WTC11 (cell line): ENCODE results near the gene MBLAC2. TPM values are rescaled to one million over a fixed set of nuclear protein-coding genes. Genes with fewer than 3 reads are reported as not detected.

Source experiments
- AR ChIP-seq: fragments of 250-450 bp; sonication (Bioruptor Pico); IDR thresholded peaks from 2 replicates; pipeline ENCODE4 v1.9.0; 2021; ENCODE audit warnings: mild to moderate bottlenecking
- ATF2 ChIP-seq: sonication (generic); formaldehyde crosslinking; IDR thresholded peaks from 2 replicates; pipeline ENCODE4 v1.8.1; 2022; ENCODE audit warnings: low read depth, missing genetic modification reagents, borderline replicate concordance
- CBFB ChIP-seq: sonication (generic); formaldehyde crosslinking; IDR thresholded peaks from 2 replicates; pipeline ENCODE4 v1.8.1; 2022; ENCODE audit warnings: mild to moderate bottlenecking, low read depth, missing genetic modification reagents
- CREB1 ChIP-seq: sonication (generic); formaldehyde crosslinking; IDR thresholded peaks from 2 replicates; pipeline ENCODE4 v1.8.0; 2023; ENCODE audit warnings: mild to moderate bottlenecking, missing genetic modification reagents
- ELF4 ChIP-seq: sonication (generic); formaldehyde crosslinking; IDR thresholded peaks from 2 replicates; pipeline ENCODE4 v1.8.1; 2022; ENCODE audit warnings: low read depth, mild to moderate bottlenecking, moderate library complexity, missing genetic modification reagents
- ESRRA ChIP-seq: sonication (generic); formaldehyde crosslinking; IDR thresholded peaks from 2 replicates; pipeline ENCODE4 v1.8.1; 2022; ENCODE audit warnings: mild to moderate bottlenecking, missing genetic modification reagents, borderline replicate concordance
- FOXP4 ChIP-seq: sonication (generic); formaldehyde crosslinking; IDR thresholded peaks from 2 replicates; pipeline ENCODE4 v1.8.0; 2022; ENCODE audit warnings: mild to moderate bottlenecking, missing genetic modification reagents
- HMGA2 ChIP-seq: fragments of 250-450 bp; sonication (Bioruptor Pico); IDR thresholded peaks from 2 replicates; pipeline ENCODE4 v1.4.0; 2021; ENCODE audit warnings: mild to moderate bottlenecking, moderate library complexity
- JUN ChIP-seq: sonication (generic); formaldehyde crosslinking; IDR thresholded peaks from 2 replicates; pipeline ENCODE4 v1.8.0; 2023; ENCODE audit warnings: mild to moderate bottlenecking, missing genetic modification reagents
- NR1H2 ChIP-seq: sonication (generic); formaldehyde crosslinking; IDR thresholded peaks from 2 replicates; pipeline ENCODE4 v1.9.0; 2021; ENCODE audit warnings: mild to moderate bottlenecking, moderate library complexity, missing genetic modification reagents
- NR2C2 ChIP-seq: sonication (generic); formaldehyde crosslinking; IDR thresholded peaks from 2 replicates; pipeline ENCODE4 v1.8.0; 2022; ENCODE audit warnings: mild to moderate bottlenecking, missing genetic modification reagents
- RELA ChIP-seq: sonication (generic); formaldehyde crosslinking; IDR thresholded peaks from 2 replicates; pipeline ENCODE4 v1.8.1; 2022; ENCODE audit warnings: missing genetic modification reagents, mild to moderate bottlenecking, borderline replicate concordance
- SMAD4 ChIP-seq: sonication (generic); formaldehyde crosslinking; IDR thresholded peaks from 2 replicates; pipeline ENCODE4 v1.8.0; 2022; ENCODE audit warnings: mild to moderate bottlenecking, missing genetic modification reagents
- USF2 ChIP-seq: sonication (generic); formaldehyde crosslinking; IDR thresholded peaks from 2 replicates; pipeline ENCODE4 v1.8.1; 2023; ENCODE audit warnings: mild to moderate bottlenecking, missing genetic modification reagents, moderate library complexity
- ZMAT4 ChIP-seq: fragments of 250-450 bp; sonication (Bioruptor Pico); IDR thresholded peaks from 2 replicates; pipeline ENCODE4 v1.9.0; 2021; ENCODE audit warnings: mild to moderate bottlenecking
- ZNF232 ChIP-seq: sonication (generic); formaldehyde crosslinking; IDR thresholded peaks from 2 replicates; pipeline ENCODE4 v1.8.0; 2022; ENCODE audit warnings: mild to moderate bottlenecking, missing genetic modification reagents
- ZNF512 ChIP-seq: sonication (generic); formaldehyde crosslinking; IDR thresholded peaks from 2 replicates; pipeline ENCODE4 v1.8.1; 2022; ENCODE audit warnings: missing genetic modification reagents, borderline replicate concordance
- ZNF532 ChIP-seq: fragments of 250-450 bp; sonication (Bioruptor Pico); IDR thresholded peaks from 2 replicates; pipeline ENCODE4 v1.9.0; 2021; ENCODE audit warnings: mild to moderate bottlenecking, borderline replicate concordance
- ZSCAN18 ChIP-seq: fragments of 250-450 bp; sonication (Bioruptor Pico); IDR thresholded peaks from 2 replicates; pipeline ENCODE4 v2.1.2; 2022; ENCODE audit warnings: mild to moderate bottlenecking, moderate library complexity
- total RNA-seq: library from RNA; stranded (reverse); gene quantifications from 3 replicates; pipeline ENCODE4 v1.2.3, GENCODE V29; 2021

Gene MBLAC2
- total RNA-seq, 1 experiment from 2014 or later, result 5.9 TPM

- no peak for TF ChIP-seq USF2 (CRISPR knock-in tag)
- TF ChIP-seq ZNF532 (CRISPR knock-in tag), result peak; percentile 82
- TF ChIP-seq ELF4 (CRISPR knock-in tag), result no peak
- TF ChIP-seq RELA (CRISPR knock-in tag), result no peak
- TF ChIP-seq AR (CRISPR knock-in tag), result no peak
- peak; percentile 56 for TF ChIP-seq ZNF232 (CRISPR knock-in tag)
- no peak for TF ChIP-seq ZSCAN18 (CRISPR knock-in tag)
- peak; percentile 46; the same call in 1 of the 2 replicates for TF ChIP-seq ESRRA (CRISPR knock-in tag)
- no peak for TF ChIP-seq NR1H2 (CRISPR knock-in tag)
- TF ChIP-seq HMGA2 (CRISPR knock-in tag), result no peak
- no peak for TF ChIP-seq JUN (CRISPR knock-in tag)
- 0 out of 2 replicates have a peak, but pooled peaks have one; percentile 32 for TF ChIP-seq CREB1 (CRISPR knock-in tag)
- no peak for TF ChIP-seq ZNF512
- TF ChIP-seq FOXP4 (CRISPR knock-in tag), result peak; percentile 67; the same call in 1 of the 2 replicates
- no peak for TF ChIP-seq ATF2
- no peak for TF ChIP-seq ZMAT4 (CRISPR knock-in tag)
- no peak for TF ChIP-seq NR2C2 (CRISPR knock-in tag)
- TF ChIP-seq CBFB, result 0 out of 2 replicates have a peak, but pooled peaks have one; percentile 57
- TF ChIP-seq SMAD4 (CRISPR knock-in tag), result no peak
Measured at GRCh38 chr5:90409318-90410177, 65.0 kb downstream of the MBLAC2 start, which contains the start of gene CETN3 (continued).
